Body of pancreas (tissue), 4 donors: ENCODE data around the gene CCDC73. TPM values are rescaled to one million over a fixed set of nuclear protein-coding genes. Genes with fewer than 3 reads are reported as not detected.
"Not testable (repeated sequence)": the region's sequence is repeated elsewhere in the genome, so short reads cannot be mapped to it uniquely, and the experiment has no call there.

Source experiments
- ATAC-seq: fragments of 150-250 bp; one replicate; pipeline ENCODE4 v1.9.1; 2016
- DNase-seq, 4 donors: peaks; one replicate each; pipeline ENCODE4 v3.0.0-alpha.2; 2019
- H3K27ac ChIP-seq, 4 donors: fragments of 200-600 bp; sonication (generic); 1 replicate in 3 of 4; 2 replicates in 1 of 4; pipeline versions ENCODE4 v1.5.1 to v1.6.1; 2016 to 2019; ENCODE audit warnings: mild to moderate bottlenecking in 1 of 4, mixed read lengths in 1 of 4, moderate library complexity in 1 of 4
- H3K27me3 ChIP-seq, 2 donors: fragments of 200-600 bp; sonication (generic); one replicate each; pipeline ENCODE4 v1.6.0; 2016; ENCODE audit warnings: mild to moderate bottlenecking in 1 of 2
- H3K36me3 ChIP-seq, 2 donors: fragments of 200-600 bp; sonication (generic); replicated peaks in 1 of 2; 2 replicates each; pipeline ENCODE4 v1.5.1; 2016; ENCODE audit warnings: low read depth in 2 of 2; ENCODE audit not compliant: insufficient read depth in 1 of 2
- H3K4me1 ChIP-seq: fragments of 200-600 bp; sonication (generic); one replicate; pipeline ENCODE4 v1.6.0; 2016
- H3K4me3 ChIP-seq, 2 donors: fragments of 200-600 bp; sonication (generic); 1 replicate in 1 of 2; 2 replicates in 1 of 2; pipeline ENCODE4 v1.5.1; 2016 to 2019
- H3K9me3 ChIP-seq, 3 donors: fragments of 200-600 bp; sonication (generic); 1 replicate in 2 of 3; 2 replicates in 1 of 3; pipeline ENCODE4 v1.5.1; 2016
- POLR2A ChIP-seq, 3 donors: fragments of 450-650 bp; IDR thresholded peaks; one replicate each; pipeline ENCODE4 v1.6.1; 2016; ENCODE audit warnings: antibody characterized with exemption in 3 of 3, mild to moderate bottlenecking in 2 of 3
- WGBS, 2 donors: methylation state at CpG; one replicate each; pipeline ENCODE4 v1.1.5; 2017; 5-methylcytosine and 5-hydroxymethylcytosine counted together
- intact Hi-C: fragments of 100-400 bp; cut with DNase I; formaldehyde crosslinking; loops from one replicate; pipeline ENCODE4 v1.15.1; 2023
- total RNA-seq, 2 donors: library from RNA; depleted of rRNA; stranded (reverse); fragments of >200 nt; gene quantifications; one replicate each; pipeline ENCODE4 v1.1.0, GENCODE V29; 2016
- TF ChIP-seq, protein P1 (sequence below), 7 experiments: fragments of 450-650 bp in 4 of 7; fragments of 200-600 bp in 3 of 7; sonication (generic) in 3 of 7; IDR thresholded peaks; one replicate each; pipeline ENCODE4 v1.5.1; 2016 to 2019; ENCODE audit warnings: antibody characterized with exemption in 7 of 7

Gene CCDC73
- total RNA-seq, 2 donors from 2014 or later, result 0.26 TPM; not detected in 1

DNA sequence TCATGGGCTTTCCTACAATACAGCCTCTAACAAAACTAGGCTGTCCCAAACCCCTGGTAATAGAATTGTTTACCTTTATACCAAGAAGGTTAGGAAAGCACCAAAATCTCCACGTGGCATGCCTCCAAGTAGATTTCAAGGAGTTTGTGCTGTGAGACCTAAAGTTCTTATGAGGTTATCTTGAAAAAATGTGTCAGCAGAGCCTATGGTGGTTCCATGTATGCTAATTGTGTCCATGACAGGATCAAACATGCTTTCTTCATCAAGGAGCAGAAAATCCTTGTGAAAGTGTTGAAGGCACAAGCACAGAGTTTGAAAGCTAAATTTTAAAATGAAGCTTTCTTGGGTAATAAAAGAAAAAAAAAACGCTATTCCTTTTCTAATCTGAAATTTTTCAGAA is 36.2 kb downstream of the CCDC73 start:
- intact Hi-C loops, result no loop called here
- TF ChIP-seq POLR2A (IDR thresholded peaks at IDR 0.05), result no peak
- TF ChIP-seq, protein P1, sequence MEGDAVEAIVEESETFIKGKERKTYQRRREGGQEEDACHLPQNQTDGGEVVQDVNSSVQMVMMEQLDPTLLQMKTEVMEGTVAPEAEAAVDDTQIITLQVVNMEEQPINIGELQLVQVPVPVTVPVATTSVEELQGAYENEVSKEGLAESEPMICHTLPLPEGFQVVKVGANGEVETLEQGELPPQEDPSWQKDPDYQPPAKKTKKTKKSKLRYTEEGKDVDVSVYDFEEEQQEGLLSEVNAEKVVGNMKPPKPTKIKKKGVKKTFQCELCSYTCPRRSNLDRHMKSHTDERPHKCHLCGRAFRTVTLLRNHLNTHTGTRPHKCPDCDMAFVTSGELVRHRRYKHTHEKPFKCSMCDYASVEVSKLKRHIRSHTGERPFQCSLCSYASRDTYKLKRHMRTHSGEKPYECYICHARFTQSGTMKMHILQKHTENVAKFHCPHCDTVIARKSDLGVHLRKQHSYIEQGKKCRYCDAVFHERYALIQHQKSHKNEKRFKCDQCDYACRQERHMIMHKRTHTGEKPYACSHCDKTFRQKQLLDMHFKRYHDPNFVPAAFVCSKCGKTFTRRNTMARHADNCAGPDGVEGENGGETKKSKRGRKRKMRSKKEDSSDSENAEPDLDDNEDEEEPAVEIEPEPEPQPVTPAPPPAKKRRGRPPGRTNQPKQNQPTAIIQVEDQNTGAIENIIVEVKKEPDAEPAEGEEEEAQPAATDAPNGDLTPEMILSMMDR (IDR thresholded peaks at IDR 0.05), result no peak
- no peaks in the 10 kb centered on the region for H3K36me3 ChIP-seq
- no peaks in the 10 kb centered on the region for H3K27me3 ChIP-seq
- no peak overlapping the region for H3K4me3 ChIP-seq
- ATAC-seq (no peak), DNase-seq (no peak)
- 36 to 70% methylated on average over 2 of the region's 2 CpGs for WGBS, 2 donors
- H3K9me3 ChIP-seq, result no peaks in the 10 kb centered on the region
- H3K4me1 ChIP-seq, result no peaks in the 10 kb centered on the region
- H3K27ac ChIP-seq, result no peak overlapping the region

DNA sequence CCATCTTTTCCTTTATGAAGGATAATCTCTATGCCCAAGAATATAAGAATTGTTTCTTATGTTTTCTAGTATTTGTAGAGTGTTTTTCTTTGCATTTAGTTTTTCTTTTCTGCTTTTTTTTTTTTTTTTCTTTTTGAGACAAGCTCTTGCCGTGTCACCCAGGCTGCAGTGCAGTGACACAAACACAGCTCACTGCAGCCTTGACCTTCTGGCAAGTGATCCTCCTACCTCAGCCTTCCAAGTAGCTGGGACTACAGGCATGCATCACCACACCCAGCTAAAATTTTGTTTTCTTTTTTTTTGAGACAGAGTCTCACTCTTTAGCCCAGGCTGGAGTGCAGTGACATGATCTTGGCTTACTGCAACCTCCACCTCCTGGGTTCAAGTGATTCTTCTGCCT is 41.3 kb downstream of the CCDC73 start:
- H3K27me3 ChIP-seq, DNase-seq, ATAC-seq, H3K4me1 ChIP-seq, intact Hi-C loops, H3K27ac ChIP-seq, H3K4me3 ChIP-seq, H3K36me3 ChIP-seq, H3K9me3 ChIP-seq: not testable (repeated sequence)
- 88 to 100% methylated on average over 1 of the region's 1 CpG for WGBS, 2 donors

DNA sequence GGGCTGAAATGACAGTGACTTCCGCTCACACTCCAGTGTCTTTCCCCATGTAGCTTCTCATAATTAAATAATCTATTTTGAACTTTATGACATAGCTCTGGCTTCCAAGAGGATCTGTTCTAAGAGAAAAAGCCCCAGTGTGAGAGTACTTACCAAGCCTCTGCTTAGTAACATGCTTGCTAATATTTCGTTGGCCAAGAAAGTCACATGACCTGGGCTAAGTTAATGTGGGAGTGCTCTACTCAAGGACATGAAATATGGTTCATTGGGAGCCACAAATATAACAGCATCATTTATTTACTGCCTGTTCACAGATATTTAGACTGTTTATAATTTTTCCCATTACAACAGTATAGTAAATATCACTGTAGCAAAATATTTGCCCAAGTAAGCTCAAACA is 42.5 kb downstream of the CCDC73 start:
- ATAC-seq (no peak), DNase-seq (no peak)
- H3K36me3 ChIP-seq, result no peaks in the 10 kb centered on the region
- TF ChIP-seq POLR2A (IDR thresholded peaks at IDR 0.05), result no peak
- no peak overlapping the region for H3K27ac ChIP-seq
- WGBS, 2 donors, result 76 to 95% methylated on average over 2 of the region's 2 CpGs
- no peaks in the 10 kb centered on the region for H3K27me3 ChIP-seq
- no peaks in the 10 kb centered on the region for H3K9me3 ChIP-seq
- intact Hi-C loops, result no loop called here
- H3K4me3 ChIP-seq, result no peak overlapping the region
- H3K4me1 ChIP-seq, result no peaks in the 10 kb centered on the region

DNA sequence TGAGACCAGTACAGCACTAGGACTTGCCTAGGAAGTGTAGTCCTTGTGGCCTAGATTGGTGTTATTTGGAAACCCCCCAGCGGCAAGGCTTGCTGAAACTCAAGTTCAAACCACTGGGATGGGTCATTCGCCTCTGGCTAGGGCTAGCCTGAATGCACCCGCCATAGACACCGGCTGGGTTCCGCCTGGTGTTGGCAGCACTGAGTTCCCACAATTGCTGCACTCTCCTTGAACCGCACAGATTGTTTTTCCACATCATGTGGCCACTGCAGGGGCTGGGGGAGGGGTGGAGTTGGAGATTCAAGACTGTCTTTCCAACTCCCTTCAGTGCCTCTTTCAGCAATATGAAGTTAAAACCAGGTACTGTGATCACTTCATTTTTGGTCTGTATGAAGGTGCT is 43.1 kb downstream of the CCDC73 start:
- WGBS, 2 donors, result 80 to 84% methylated on average over 6 of the region's 6 CpGs
- intact Hi-C loops, result no loop called here
- Histone ChIP-seq H3K27me3 (no peaks in the 10 kb centered on the region), H3K9me3 (no peaks in the 10 kb centered on the region), H3K27ac (no peak overlapping the region), H3K4me3 (no peak overlapping the region), H3K36me3 (no peaks in the 10 kb centered on the region), H3K4me1 (no peaks in the 10 kb centered on the region)
- no peak for ATAC-seq
- TF ChIP-seq, protein P1 (IDR thresholded peaks at IDR 0.05), result no peak
- TF ChIP-seq POLR2A (IDR thresholded peaks at IDR 0.05), result no peak
- DNase-seq, result no peak

DNA sequence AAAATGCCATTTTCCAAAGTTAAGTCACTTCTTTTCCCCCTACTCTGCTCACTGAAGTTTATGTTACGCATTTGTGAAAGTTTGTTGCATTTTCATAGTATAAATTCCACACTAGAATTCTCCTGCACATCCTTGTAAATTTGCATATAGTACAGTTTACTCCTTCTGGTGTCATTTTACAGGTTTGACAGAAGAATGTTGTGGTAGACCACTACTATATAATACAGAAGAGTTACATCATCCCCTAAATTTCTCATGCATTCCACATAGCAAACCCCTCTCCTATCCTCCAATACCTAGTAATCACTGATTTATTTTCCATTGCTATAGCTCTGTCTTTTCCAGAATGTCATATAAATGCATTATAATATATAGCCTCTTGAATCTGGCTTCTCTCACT is 64.5 kb downstream of the CCDC73 start:
- Histone ChIP-seq H3K4me1 (no peaks in the 10 kb centered on the region), H3K4me3 (no peak overlapping the region), H3K27ac (no peak overlapping the region), H3K9me3 (no peaks in the 10 kb centered on the region), H3K36me3 (no peaks in the 10 kb centered on the region), H3K27me3 (no peaks in the 10 kb centered on the region)
- WGBS, 2 donors, result 83 to 85% methylated on average over 1 of the region's 1 CpG
- ATAC-seq, result no peak
- DNase-seq, result no peak
- intact Hi-C loops, result no loop called here
- no peak for TF ChIP-seq POLR2A (IDR thresholded peaks at IDR 0.05)
- TF ChIP-seq, protein P1 (IDR thresholded peaks at IDR 0.05), result no peak

DNA sequence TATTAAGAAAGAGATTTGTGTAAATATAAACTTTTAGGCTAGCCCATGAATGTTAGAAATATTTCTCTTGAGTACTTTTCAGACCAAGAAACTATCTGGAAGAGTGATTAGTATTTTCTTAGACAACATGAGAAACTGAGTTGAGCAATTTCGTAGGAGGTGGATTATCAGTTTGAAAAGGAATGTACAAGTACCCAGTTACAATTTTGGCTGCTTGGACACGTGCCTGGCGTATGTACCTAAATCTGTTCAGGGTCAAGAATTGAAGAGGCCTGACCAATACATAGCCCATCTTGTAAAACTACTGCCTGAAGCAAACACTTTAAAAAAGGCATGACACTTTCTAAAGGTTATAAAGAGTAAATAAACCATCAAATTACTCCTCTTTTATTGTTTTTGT is 71.1 kb downstream of the CCDC73 start:
- DNase-seq, result no peak
- intact Hi-C loops, result no loop called here
- no peaks in the 10 kb centered on the region for H3K9me3 ChIP-seq
- no peak overlapping the region for H3K4me3 ChIP-seq
- no peaks in the 10 kb centered on the region for H3K4me1 ChIP-seq
- no peak overlapping the region for H3K27ac ChIP-seq
- no peaks in the 10 kb centered on the region for H3K27me3 ChIP-seq
- H3K36me3 ChIP-seq, result no peaks in the 10 kb centered on the region
- no peak for ATAC-seq
- WGBS, 2 donors, result 46% methylated on average over 3 of the region's 3 CpGs
- TF ChIP-seq POLR2A (IDR thresholded peaks at IDR 0.05), result no peak
- TF ChIP-seq, protein P1 (IDR thresholded peaks at IDR 0.05), result no peak
